Activated CD8-positive, alpha-beta memory T cell treated with anti-CD3 and anti-CD28 coated beads for 24 hours (primary cell): Measurements from ENCODE around the gene CHST13.
"Not testable (repeated sequence)": the region's sequence is repeated elsewhere in the genome, so short reads cannot be mapped to it uniquely, and the experiment has no call there.

Experiments used
- DNase-seq: peaks from one replicate; pipeline ENCODE4 v3.0.0-alpha.2; 2020

CHST13 gene

DNA sequence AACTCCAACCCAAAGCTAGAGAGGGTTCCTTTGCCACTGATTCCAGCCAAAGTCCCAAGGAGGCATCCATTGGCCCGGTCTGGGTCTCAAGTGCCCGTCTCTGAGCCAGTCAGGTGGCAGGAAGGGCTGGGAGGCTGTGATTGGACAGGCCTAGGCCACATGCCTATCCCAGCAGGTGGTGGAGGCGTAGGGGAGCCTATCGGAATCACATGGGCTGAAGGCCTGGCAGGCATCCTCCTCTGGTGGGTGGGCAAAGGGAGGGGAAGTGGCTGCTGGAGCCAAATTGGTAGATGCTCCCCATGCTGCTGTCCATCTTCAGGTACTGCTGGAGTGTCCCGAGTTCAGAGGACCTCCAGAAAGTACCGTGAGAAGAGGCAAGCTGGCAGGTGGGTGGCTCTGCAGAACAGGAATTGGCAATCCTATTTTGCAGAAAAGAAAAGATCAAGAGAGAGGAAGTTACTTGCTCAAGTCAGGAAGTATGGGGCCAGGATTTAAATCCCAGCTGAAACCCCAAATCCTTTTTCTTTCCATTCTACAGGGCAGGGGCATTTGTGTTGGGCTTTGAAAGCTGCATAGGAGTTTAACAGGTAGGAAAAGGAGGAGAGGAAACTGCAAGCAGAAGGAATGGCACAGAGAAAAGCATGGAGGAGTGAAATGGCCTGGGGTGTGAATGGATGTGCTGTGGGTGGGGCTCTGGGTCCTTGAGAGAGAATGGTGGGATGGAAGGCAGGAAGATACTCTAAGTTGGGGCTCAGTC is 3.7 kb downstream of the CHST13 start:
- DNase-seq = no peak

DNA sequence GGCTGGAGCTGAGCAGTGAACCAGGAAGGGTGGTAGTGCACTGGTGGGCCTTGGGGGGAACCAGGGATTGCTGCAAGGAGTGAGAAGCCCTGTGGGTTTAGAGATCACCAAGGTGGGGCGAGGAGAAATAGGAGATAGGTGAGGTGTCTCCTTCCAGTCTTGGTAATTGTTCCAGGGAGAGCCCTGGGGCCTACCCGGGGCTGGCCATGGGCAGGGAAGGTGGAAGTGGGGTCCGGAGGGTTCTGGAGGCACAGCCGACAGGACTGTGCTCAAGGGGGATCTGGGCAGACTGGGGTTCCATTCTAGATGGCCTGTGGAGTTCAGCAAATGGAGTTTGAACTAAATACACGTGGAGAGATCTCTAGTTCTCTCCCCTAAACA is 4.5 kb downstream of the CHST13 start:
- no peak for DNase-seq

DNA sequence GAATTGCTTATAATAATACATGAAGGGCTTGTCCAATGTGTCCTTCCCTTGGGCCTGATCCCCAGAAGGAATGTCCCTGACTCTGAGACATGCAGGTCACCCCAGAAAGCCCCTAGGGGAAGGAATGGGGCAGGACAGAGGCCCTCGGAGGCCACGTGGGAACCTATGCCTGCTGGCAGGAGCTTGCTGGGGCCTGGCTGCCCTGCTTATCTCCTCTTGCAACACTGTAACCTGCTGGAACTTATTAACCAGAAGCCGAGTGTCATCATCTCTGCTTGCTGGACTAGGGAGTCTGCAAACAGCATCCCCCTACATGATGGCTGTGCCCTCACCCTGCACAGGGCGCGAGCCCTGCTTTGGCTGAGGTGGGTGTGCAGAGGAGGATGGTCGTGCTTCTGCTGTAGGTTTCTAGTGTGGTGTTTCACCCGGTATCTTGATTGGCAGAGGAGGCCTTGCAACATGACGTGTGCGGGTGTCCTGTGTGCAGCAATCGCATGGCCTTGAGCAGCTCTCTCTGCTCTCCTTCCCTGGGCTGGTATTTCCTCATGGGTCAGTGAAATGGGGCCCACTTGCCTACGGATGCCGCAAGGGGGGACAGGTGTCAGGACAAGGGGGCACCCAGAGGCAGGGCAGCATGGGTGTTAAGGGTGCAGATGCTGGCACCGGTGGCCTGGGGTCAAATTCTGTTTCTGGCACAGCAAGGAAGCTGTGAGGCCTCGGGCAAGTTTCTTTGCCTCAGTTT is 5.0 kb downstream of the CHST13 start:
- no peak for DNase-seq

DNA sequence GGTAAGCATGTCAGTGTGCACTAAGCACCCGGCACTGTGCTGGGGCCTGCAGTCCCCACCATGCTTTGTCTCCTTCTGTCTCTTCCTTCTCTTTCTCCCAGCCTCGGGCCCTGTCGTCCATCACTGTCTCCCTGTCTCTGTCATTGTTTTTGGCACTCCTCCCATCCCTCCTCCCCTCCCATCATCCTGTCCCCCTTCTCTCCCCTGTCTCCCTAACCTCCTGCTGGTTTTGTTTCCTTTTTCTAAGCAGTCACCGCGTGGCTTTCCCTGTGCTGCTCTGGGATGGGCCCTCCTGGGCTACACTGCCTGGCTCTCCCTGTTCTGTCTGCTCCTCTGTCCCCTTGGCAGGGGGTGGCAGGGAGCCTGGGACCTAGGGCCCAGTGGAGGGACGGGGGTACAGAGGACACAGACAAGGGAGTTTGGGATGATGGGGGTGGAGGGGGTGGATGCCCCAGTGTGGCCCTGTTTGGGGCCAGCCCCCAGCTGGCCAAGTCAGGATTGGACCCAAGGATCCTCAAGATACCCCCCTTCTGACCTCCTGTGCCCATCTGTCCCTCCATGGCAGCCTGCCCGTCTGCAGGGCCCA is 5.7 kb downstream of the CHST13 start:
- DNase-seq = no peak

DNA sequence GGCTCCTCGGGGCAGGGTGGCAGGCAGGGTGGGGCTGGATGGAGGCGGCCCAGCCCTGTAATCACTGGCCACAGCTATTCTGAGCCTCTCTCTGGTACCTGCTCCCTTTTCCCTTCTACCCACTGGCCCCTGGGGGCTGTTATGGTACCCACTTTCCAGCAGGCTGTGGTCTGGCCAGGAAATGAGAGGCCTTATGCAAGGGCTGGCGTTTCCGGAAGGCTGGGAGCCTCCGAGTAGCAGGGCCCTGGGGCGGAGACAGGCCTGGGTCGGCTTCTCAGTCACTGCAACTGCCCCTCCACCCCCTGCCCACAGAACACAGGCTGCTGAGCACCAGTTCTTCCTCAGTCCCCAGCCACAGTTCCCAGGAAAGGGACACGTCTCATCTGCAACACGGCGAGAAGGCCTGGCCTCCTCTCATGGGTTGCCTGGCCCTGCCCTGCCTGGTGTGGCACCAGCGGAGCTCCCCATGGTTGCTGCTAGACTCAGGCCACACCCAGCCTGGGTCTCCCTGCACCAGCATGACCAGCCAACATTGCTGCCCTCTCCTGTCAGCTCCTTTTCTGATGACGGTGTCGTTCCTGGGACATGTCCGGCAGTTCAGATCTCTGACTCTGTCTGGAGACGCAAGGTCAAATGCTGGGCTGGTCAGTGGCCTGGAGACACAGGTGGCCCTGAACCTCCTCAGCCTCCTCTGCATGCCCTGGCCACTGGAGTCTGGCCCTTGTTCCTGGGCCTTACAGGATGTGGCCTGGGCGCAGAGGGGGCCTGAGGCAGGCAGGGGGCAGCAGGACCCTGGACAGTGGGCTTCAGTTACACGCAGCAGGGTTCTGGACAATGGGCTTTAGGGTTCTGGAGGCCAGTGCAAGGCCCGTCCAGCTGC is 6.5 kb downstream of the CHST13 start:
- DNase-seq = no peak

DNA sequence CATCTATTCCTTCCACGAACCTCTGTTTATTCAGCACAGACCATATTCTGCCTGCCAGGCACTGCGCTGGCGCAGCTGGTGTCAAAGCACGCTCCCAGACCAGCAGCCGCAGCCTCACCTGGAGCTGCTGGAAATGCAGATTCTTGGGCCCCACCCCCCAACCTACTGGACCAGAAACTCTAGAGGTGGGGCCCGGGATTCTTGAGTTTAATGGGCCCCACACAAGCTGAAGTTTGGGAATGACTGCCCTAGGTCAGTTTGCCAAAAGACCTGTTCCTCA is 7.0 kb downstream of the CHST13 start:
- no peak for DNase-seq

DNA sequence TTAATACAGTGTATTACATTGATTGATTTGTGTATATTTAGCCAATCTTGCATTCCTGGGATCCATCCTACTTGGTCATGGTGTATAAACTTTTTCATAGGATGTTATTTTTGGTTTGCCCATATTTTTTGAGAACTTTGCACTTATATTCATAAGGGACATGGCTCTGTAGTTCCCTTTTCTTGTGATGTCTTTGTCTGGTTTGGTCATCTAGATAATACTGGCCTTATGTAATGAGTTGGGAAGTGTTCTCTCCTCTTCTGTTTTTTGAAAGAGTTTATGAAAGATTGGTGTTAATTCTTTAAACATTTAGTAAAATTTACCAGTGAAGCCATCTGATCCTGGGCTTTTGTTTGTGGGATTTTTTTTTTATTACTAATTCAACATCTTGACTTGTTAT is 9.6 kb downstream of the CHST13 start:
- DNase-seq = no peak

DNA sequence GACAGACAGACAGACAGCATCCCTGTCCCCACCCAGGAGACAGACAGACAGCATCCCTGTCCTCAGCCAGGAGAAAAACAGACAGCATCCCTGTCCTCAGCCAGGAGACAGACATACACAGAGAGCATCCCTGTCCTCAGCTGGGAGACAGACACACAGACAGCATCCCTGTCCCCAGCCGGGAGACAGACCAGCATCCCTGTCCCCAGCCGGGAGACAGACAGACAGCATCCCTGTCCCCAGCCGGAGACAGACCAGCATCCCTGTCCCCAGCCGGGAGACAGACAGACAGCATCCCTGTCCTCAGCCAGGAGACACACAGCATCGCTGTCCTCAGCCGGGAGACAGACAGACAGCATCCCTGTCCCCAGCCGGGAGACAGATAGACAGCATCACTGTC is 10.8 kb downstream of the CHST13 start:
- not testable (repeated sequence) for DNase-seq

DNA sequence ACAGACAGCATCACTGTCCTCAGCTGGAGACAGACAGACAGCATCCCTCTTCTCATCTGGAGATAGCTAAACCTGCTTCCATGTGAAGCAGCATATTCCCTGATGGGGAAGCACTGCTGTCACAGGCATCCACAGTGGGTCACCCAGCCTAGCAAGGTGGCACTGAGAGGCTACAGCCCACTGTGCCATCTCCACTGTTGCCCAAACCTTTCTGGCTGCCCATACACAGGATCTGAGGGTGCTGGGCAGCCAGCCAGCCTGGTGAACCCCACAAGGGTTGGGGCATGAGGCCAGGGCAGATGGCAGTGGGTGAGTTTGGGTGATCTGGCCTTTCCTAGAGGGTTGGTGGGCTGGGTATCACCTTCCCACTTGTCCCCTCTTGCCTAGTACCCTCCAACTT is 11.7 kb downstream of the CHST13 start:
- DNase-seq = no peak

DNA sequence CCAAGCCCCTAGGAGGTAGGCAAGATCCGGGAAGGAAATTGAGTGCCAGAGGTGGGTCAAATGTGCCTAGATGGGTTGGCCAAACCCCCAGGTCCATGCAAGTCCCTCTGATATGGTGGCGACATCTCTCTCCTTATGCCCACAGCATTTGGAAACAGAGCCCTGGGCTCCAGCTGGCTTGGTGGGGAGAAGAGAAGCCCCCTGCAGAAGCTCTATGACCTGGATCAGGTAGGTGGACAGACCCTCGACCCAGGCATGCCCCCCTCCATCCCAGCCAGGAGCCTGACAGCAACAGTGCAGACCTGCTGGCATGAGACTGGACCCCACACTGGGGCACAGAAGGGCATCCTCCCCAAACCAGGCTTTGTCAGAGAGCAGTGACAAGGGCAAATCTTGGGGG is 12.2 kb downstream of the CHST13 start:
- DNase-seq = no peak

DNA sequence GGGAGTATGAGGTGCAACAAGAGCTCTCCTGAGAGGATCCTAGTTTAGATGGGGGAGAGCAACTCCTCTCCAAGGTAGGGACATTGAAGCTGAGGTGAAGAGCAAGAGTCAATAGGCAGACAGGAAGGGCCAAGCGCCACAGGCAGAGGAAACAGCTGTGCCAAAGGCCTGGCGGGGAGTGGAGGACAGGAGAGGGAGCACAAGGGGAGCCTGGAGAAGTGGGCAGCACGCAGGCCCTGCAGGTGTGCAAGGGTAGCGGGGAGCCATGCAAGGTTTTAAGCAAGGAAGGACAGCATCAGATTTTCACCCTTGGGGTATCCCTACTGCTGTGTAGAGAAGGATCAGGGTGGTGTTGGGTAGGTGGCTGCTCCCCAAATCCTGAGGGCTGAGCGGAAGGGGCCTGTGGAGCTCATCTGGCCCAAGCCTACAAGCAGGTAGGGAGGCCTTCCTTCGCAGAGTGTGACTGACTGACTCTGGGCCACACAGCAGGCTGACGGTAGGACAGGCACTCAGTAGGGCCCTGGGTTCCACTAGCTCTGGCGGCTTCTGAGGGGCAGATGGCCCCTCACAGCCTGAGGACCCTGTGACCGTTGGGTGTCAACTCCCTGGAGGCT is 13.3 kb downstream of the CHST13 start:
- no peak for DNase-seq

DNA sequence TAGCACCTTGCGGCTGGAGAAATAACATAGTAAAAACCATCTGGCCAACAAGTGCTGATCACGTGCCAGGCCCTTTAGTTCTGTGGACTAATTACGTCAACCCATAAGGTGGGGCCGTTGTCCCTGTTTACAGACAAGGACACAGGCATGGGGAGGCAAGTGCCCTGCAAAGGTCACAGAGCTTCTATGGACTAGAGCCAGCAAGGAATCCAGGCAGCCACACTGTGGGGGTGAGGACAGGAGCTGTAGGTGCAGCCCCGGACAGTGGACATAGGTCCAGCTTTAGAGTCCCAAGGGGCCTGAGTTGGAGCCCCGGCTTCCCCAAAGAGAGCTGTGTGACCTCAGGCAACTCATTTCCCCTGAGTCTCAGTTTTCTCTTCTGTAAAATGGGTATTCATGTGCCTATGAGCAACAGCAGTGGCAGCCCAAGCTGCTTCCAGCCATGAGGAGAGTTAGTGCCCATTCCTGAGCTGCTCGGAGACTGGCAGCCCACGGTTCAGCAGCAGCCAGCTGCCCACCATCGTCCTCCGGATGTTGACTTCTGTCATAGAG is 13.9 kb downstream of the CHST13 start:
- DNase-seq = no peak

DNA sequence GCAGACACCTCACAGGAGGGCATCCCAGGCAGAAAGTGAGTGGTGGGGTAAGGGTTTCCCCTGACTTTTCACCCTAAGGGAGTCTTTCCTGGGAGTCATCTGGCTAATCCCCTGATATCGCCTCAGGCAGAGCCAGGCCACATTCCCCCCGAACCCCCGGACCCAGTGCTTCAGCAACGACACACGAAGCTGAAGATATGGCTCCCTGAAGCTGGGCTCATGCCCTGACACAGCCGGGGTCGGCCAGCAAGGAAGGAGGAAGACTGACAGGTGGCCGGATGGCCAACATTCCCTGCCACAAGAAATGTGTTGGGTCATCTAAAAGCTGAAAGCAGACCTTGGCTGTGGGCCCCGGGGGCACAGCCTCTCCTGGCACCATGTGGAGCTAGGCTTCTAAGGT is 14.4 kb downstream of the CHST13 start:
- no peak for DNase-seq

DNA sequence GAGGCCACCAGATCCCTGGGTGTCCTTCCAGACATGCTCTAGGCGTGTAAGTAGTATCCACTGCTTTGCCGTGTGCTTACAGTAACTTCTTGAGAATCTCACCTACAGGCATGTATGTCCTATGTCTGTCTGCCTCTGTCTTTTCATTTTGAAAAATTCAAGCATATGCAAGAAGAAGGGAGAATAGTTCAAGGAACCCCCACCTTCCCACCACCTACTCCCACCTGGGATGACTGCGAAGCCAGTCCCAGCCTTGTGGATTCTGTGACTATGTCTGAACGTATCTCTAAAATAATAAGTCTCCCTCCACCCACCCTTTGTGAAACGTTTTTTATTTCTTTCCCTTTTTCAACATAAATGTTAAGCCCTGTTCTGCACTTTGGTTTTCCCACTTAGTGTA is 15.0 kb downstream of the CHST13 start:
- DNase-seq = no peak

DNA sequence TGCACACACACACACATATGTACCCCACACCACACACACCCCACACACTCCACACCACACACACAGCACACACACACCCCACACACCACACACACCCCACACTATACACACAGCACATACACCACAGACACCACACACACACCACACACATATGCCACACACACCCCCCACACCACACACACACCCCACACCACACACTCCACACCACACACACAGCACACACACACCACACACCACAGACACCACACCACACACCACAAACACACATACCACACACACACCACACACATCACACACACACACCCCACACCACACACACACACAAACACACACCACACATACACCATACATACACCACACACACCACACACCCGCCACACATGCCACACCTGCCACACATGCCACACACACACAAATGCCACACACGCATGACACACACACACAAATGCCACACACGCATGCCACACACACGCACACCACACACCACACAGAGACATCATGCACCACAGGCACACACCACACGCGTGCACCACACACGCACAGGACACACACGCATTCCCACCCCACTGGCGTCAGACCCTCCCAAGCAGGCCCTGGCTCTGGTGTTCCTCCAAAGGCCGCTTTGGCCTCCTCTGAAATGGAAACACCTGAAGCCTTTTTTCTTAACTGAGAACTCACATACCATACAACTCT is 15.7 kb downstream of the CHST13 start:
- DNase-seq = no peak

DNA sequence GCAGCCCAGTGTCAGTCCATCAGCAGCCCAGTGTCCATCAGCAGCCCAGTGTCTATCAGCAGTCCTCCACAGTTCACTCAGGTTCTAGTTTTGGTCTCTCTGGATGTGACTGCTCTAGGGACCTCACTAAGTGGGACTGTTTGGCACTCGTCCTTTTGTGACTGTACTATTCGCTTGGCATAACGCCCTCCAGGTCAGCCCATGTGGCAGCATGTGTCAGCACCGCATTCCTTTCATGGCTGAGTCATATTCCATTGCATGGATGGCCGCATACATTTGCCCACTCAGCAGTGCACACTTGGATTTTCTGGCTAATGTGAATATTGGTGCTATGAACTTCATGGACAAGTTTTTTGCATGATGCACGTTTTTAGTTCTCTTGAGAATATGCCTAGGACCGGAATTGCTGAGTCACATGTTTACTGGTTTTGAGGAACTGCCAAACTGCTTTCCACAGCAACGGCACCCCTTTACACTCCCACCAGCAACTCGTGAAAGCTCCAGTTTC is 16.4 kb downstream of the CHST13 start:
- DNase-seq = no peak

DNA sequence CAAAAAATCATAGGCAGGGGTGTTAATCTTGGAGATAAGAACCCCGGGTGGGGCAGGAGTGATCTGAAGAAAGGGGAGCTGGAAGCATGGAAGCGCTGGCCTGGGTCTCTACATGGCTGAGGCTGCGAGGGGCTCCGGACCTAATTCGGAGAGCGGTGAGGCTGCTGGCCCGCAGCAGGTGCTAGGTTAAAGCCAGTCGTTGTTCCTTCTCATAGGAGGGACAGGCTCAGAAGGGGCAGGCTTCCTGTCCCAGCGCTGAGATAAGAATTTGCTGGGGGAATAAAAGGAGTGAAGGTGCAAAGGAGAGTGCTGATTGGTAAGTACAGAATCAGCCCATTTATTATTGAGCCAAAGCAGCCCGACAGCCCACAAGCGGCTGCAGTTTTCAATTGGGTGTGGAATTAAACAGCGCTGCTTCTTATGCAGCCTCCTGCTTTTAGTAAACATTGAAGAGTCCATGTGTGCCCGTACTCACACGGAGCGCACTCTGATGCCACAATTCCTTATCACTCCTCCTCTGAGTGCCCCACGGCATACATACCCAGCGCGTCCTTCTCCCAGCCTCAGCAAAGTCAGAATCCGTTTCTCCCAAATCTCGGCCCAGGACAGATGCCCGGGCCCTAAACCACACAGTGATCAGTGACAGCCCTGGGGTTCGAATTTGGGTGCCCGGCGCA is 17.1 kb downstream of the CHST13 start:
- DNase-seq = peak; percentile 33

DNA sequence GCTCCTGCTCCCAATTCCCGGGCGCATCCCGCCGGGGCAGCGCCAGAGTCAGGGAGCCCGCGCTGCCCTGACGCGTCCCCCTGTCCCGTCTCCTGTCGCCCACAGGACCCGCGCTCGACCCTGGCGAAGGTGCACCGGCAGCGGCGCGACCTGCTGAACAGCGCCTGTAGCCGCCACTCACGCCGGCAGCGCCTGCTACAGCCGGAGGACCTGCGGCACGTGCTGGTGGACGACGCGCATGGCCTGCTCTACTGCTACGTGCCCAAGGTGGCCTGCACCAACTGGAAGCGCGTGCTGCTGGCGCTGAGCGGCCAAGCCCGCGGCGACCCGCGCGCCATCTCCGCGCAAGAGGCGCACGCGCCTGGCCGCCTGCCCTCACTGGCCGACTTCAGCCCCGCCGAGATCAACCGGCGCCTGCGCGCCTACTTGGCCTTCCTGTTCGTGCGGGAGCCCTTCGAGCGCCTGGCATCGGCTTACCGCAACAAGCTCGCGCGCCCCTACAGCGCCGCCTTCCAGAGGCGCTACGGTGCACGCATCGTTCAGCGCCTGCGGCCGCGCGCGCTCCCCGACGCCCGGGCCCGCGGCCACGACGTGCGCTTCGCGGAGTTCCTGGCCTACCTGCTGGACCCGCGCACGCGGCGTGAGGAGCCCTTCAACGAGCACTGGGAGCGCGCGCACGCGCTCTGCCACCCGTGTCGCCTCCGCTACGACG is 17.8 kb downstream of the CHST13 start:
- DNase-seq = peak; percentile 35

DNA sequence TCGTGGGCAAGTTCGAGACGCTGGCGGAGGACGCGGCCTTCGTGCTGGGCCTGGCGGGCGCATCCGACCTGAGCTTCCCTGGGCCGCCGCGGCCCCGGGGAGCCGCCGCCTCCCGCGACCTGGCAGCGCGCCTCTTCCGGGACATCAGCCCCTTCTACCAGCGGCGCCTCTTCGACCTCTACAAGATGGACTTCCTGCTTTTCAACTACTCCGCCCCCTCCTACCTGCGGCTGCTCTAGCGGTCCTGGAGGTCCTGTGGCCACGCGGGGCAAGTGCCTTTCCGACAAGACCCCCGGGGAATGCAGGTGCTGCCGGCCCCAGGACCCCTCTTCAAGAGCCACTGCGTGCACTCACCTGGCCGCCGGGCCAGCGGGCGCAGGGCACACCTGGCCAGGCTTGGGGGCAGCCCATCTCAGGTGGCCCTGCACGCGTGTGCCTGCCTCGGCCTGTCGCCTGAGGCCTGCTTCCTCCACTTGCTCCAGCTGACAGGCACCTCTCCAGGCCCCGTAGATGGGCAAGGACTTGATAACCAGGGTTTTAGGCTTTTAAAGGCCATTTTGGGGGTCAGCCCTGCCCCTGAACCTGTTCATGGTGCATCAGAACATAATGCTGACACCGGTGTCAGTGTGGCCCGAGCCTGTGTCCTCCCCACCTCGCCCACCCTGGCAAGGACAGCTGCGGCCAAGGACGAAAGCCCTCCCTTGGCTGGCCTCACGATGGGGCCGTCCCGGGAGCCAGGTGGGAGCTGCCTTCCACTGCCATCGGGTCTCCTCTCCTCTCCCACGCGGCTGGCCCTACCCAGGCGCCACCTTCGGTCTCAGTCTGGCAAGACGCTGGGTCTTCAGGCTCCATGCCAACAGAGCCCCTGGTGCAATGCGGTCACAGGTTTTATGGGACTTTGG is 18.6 kb downstream of the CHST13 start:
- peak; percentile 41 for DNase-seq
